Activated T-cell treated with anti-CD3 and anti-CD28 coated beads for 48 hours (primary cell): ENCODE results near the gene MCAT.

Source experiments
- DNase-seq: peaks from one replicate; pipeline ENCODE4 v3.0.0-alpha.2; 2020; ENCODE audit warnings: low read depth

The MCAT gene

GRCh38 chr22:43172191-43172590 is 29.0 kb upstream of the MCAT start:
- DNase-seq, result no peak

- DNase-seq, result no peak
Measured at GRCh38 chr22:43171607-43172006, 28.4 kb upstream of the MCAT start.

DNA sequence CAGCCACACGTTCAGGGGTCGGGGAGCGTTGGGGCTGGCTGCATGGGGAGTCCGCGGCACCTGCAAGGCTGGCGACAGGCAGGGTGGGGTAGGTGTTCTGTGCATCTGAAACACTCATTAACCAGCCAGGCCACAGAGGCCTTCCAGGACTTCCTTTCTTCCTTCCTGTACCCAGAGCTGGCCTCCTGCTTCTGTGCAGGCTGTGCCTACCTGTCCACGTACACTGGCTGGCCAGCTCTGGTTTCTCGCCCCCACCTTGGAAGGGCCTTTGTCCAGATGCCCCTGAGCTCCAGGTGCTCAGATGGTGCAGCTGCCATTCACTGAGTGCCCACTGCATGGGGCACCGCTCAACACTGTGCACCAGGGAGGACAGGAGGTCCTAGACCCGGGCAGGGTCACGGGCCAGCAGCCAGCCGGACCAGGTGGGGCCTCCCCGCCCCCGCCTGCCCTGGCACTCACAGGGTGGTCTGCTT is 27.9 kb upstream of the MCAT start:
- DNase-seq, result no peak

DNA sequence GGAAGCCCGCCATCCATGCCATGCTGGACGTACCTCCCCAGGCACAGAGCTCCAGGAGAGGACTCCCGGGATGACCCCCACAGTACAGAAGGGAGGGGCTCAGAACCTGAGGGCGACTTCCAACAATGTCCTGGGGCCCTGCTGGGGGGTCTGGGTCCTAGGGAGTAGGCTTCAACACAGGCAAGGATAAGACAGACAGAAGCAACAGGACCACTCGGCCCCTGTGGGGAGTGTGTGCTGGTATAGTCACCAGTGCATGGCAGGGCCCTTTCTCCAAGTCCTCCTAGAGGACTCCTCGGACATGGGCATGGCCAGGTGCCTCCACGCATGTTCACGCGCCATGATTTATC is 26.9 kb upstream of the MCAT start:
- DNase-seq, result no peak

DNA sequence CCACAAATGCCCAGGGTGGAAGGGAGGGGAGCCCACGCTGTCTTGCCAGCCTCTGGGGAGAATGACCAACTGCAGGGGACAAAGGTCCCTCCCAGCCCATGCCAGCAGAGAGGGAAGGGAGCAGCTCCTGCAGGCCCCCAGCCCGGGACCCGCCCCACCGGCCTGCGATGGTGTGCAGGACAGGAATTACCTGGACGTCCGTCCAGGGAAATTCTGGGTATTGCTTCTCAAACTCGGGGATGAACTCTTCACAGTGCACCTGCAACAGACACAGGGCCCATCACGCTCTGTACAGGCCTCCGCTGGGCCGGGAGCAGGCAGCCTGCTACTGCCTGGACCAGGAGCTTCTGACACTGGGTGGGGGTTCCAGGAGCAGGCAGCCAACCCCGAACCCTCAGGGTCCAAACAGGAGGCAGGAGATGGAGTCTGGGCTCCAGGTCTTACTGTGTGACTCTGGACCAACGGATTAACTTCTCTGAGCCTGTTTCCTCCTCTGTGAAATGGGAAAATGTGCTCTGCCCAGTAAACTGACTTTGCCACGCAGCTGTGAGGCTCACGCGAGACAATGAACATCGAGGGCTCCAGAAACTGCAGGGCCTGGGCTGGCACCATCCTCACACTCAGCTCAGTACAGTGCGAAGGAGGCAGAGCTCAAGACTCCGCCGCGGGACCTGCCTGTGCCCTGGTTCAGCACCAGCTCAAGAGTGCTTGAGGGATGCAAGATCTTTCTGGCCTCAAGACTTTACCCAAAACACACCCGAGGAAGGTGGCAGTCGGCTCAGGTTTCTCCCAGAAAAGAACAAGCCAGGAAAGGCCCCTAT is 26.3 kb upstream of the MCAT start:
- DNase-seq, result no peak

DNA sequence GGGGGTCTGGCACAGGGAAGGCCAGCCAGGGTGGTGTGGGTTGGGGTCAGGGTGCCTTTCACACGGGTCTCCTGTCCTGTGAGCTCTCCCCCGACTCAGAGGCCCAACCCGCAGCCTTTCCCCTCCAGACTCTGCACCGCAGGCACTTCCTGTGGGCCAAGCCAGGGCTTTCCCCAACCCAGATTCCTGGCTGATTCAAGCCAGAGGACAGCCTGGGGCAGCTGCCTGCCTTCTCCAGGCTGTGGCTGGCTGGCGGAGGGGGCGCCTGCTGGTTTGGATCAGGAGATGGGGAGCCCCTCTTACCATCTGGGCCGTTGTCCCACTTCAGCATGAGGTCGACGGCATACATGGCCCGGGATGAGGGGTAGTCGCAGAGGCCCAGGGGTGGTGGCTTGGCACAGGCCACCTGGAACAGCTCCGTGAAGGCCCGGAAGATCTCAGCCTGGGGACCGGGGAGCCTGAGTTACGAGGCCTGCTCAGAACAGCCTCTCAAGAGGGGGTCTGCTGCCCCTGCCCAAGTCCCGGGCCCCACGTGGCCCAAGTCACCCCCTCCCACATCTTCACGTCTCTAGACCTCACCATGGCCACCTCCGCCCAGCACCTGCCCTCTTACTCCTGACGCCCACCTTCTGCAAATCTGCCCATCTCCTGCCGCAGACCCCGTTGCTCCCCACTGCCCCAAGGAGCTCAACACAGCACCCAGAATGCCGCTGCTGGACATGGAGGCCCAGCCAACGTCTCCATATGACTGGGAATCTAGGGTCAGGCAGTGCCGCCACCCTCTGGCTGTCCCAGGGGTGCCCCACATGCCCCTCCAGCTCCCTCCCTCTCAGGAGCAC is 25.5 kb upstream of the MCAT start:
- no peak for DNase-seq

- DNase-seq, result no peak
Measured at GRCh38 chr22:43167001-43167589, 23.9 kb upstream of the MCAT start.

DNA sequence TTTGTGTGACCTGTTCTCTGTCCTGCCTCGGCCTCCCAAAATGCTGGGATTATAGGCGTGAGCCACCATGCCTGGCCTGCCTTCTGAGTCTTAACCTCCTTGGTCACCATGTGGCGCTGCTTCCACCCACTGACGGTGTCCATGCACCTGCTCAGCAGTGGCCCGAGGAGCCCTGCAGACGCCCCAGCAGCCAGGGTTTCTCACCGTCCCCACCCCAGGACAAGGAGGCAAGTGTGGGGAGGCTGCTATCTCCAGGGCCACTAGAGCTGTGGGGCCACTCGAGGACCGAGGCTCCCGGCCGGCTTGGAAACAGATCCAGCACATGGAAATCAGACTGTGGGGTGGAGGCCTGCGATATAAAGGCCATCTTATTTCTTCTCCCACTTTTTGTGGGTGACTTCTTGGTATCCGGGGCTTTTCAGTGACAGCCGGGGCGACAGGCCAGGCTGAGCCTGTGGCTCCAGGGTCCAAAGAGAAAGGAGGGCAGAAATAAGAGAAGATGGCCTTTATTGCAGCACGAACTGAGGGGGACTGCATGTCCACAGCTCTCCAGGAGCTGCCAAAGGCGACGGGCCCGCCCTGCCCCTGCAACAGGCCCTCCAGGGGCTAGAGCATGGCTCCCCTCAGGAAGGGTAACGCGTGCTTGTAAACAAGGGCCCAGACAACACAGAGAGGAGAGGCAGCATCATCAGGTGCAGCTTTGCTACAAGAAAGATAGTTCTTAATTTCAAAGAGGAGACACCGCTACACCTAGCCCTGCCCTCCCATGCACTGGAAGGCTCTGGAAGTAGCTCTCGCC is 23.1 kb upstream of the MCAT start:
- no peak for DNase-seq

DNA sequence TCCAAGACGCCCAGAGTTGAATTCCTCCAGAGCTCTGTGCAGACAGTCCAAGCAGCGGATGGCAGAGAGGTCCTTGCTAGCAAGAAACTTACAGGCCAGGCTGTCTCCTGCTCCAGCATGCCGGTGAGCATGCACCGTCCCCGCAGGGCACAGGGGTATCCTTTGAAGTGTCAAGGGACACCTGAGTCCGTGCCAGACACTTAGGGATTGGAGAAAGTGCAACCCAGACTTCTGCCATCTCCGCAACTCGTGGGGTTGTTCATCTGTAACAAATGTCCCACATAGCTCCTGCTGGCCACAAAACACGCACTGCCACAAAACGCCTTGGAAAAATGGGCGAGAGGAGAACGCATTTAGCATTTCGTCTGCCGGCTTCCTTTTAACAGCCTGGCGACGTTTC is 21.4 kb upstream of the MCAT start:
- no peak for DNase-seq

- no peak for DNase-seq
Measured at GRCh38 chr22:43163241-43163795, 20.1 kb upstream of the MCAT start.

DNA sequence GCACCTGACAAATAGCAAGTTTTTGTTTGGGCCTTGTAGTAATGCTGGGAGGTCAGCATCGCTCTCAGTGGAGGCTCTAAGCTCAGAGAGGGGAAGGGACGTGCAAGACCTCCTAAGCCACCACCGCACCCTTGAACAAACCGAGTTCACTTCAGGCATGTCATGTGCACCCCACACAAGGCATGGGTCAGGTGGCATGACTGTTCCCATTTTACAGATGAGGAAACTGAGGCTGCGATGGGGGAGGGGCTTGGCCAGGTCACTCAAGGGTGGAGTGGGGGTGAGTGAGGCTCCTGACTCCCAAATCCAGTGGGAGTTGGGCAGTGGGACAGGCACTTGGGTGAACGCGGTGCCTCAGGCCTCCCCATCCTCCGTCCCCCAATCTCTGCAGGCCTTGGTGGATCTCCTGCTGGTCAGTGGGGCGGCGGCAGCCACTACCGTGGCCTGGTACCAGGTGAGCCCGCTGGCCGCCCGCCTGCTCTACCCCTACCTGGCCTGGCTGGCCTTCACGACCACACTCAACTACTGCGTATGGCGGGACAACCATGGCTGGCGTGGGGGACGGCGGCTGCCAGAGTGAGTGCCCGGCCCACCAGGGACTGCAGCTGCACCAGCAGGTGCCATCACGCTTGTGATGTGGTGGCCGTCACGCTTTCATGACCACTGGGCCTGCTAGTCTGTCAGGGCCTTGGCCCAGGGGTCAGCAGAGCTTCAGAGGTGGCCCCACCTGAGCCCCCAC is 19.4 kb upstream of the MCAT start:
- DNase-seq, result no peak

- DNase-seq, result no peak
Measured at GRCh38 chr22:43160497-43161126, 17.4 kb upstream of the MCAT start.

- DNase-seq, result no peak
Measured at GRCh38 chr22:43159484-43160178, 16.4 kb upstream of the MCAT start.

DNA sequence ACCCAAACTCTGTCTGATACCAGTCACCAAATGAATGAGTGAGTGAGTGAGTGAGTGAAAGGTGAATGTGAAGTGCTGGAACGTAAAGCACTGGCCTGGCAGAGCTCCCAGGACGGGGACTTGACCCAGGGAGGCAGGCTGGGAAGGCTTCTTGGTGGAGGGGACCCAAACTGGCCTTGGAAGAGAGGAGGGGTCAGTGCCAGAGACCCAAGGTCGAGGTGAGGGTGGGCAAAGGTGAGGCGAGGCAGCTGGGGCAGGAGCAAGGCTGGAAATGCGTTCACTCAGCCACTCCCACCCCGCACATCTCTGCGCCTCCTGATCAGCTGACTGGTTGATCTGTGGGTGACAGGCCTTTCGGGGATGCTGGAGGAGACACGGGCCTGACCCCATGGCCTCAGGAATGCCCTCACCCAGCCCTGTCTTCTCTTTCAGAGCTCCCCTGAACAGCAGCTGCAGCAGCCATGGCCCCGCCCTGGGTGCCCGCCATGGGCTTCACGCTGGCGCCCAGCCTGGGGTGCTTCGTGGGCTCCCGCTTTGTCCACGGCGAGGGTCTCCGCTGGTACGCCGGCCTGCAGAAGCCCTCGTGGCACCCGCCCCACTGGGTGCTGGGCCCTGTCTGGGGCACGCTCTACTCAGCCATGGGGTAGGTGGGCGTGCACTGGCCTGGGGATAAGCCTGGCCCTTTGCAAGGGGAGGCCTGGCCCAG is 15.7 kb upstream of the MCAT start:
- DNase-seq, result no peak

GRCh38 chr22:43157874-43158546 is 14.8 kb upstream of the MCAT start:
- no peak for DNase-seq

GRCh38 chr22:43156413-43156812 is 13.2 kb upstream of the MCAT start:
- DNase-seq, result no peak

GRCh38 chr22:43155789-43156188 is 12.6 kb upstream of the MCAT start:
- no peak for DNase-seq

GRCh38 chr22:43154887-43155536 is 11.8 kb upstream of the MCAT start:
- no peak for DNase-seq
